Measurements from ENCODE around the gene WNT8B. TPM values are rescaled to one million over a fixed set of nuclear protein-coding genes. Genes with fewer than 3 reads are reported as not detected.

WNT8B gene
- total RNA-seq, 1 experiment from 2014 or later: 0.14 TPM

DNA sequence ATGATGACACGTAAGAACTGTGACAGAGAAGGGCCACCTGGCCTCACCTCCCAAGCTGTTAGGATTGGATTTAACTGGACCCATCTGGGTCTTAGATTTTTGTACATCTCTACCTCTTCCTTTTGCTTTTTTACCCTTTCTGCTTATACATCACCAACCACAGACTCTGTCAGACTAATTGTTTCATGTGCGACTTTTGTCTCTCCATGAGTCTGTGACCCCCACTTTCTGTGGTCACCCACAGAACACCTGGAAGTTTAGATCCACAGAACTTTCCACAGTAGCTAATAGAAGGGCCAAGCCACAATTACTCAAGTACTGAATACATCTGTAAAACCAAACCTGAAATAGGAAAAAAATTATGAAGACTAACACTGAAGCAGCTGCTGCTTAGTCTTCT, 33.8 kb downstream of the WNT8B start:
- Mint-ChIP-seq H3K36me3 (ENCODE audit: insufficient read depth, unreplicated experiment) (no peaks in the 10 kb centered on the region), H3K27ac (ENCODE audit: unreplicated experiment) (no peak overlapping the region), H3K27me3 (ENCODE audit: insufficient read depth, unreplicated experiment) (no peaks in the 10 kb centered on the region), H3K9me3 (ENCODE audit: unreplicated experiment) (no peaks in the 10 kb centered on the region), H3K4me3 (ENCODE audit: unreplicated experiment) (no peak overlapping the region), H3K4me1 (ENCODE audit: low read depth, unreplicated experiment) (no peaks in the 10 kb centered on the region)
- Histone ChIP-seq H3K4me3 (ENCODE audit: low read depth, low read length) (no peak overlapping the region), H3K9me3 (no peaks in the 10 kb centered on the region), H3K36me3 (ENCODE audit: control insufficient read depth, insufficient read depth, low read length) (no peaks in the 10 kb centered on the region; the same call in 1 of the 2 replicates), H3K27me3 (replicated peaks; ENCODE audit: control insufficient read depth, insufficient read depth, low read length) (no peaks in the 10 kb centered on the region), H3K4me1 (no peaks in the 10 kb centered on the region)
- TF ChIP-seq, protein P1, sequence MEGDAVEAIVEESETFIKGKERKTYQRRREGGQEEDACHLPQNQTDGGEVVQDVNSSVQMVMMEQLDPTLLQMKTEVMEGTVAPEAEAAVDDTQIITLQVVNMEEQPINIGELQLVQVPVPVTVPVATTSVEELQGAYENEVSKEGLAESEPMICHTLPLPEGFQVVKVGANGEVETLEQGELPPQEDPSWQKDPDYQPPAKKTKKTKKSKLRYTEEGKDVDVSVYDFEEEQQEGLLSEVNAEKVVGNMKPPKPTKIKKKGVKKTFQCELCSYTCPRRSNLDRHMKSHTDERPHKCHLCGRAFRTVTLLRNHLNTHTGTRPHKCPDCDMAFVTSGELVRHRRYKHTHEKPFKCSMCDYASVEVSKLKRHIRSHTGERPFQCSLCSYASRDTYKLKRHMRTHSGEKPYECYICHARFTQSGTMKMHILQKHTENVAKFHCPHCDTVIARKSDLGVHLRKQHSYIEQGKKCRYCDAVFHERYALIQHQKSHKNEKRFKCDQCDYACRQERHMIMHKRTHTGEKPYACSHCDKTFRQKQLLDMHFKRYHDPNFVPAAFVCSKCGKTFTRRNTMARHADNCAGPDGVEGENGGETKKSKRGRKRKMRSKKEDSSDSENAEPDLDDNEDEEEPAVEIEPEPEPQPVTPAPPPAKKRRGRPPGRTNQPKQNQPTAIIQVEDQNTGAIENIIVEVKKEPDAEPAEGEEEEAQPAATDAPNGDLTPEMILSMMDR (IDR thresholded peaks at IDR 0.05; ENCODE audit: insufficient read depth in 1 of 2, low read depth in 1 of 2, low read length in 1 of 2, severe bottlenecking in 1 of 2, unreplicated experiment in 1 of 2): no peak
- BruUV-seq (replicated peaks): no TSS peak
- intact Hi-C loops (cut with micrococcal nuclease; ENCODE audit: unreplicated experiment): no loop called here
- ChIA-PET CTCF (interaction anchor here (1.2 to 2.1 kb wide), 2 partner anchors 12 to 22 kb away, joined by 3 to 5 read pairs; no protein-coding TSS in a partner anchor), POLR2A (no interaction called here)
- no peak for DNase-seq

DNA sequence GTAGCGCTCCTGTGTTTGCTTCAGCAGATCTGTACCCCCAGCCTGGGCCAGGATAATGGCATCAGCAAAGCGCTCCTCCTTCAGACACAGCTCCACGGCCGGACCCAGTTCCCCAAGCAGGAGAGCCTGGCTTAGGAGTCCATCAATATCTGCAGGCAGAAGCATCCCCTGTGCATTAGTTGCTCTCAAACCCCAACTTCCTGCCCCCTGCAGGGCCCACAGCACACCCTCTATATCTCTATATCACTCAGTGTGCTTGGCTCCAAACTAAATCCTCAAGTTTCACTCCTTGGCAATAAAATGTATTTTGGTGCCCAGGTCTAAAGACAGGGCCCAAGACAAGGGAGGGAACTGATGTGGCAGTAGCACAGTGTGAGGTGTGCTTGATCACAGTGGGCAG, 35.2 kb downstream of the WNT8B start:
- ChIA-PET CTCF (no interaction called here), POLR2A (no interaction called here)
- Mint-ChIP-seq H3K27me3 (ENCODE audit: insufficient read depth, unreplicated experiment) (no peaks in the 10 kb centered on the region), H3K9me3 (ENCODE audit: unreplicated experiment) (no peaks in the 10 kb centered on the region), H3K27ac (ENCODE audit: unreplicated experiment) (no peak overlapping the region), H3K4me3 (ENCODE audit: unreplicated experiment) (no peak overlapping the region), H3K36me3 (ENCODE audit: insufficient read depth, unreplicated experiment) (no peaks in the 10 kb centered on the region), H3K4me1 (ENCODE audit: low read depth, unreplicated experiment) (no peaks in the 10 kb centered on the region)
- intact Hi-C loops (cut with micrococcal nuclease; ENCODE audit: unreplicated experiment): no loop called here
- Histone ChIP-seq H3K4me1 (peaks cover under 1% of the 10 kb centered on the region; the same call in 1 of the 2 replicates), H3K9me3 (no peaks in the 10 kb centered on the region), H3K36me3 (ENCODE audit: control insufficient read depth, insufficient read depth, low read length) (no peaks in the 10 kb centered on the region; the same call in 1 of the 2 replicates), H3K4me3 (ENCODE audit: low read depth, low read length) (no peak overlapping the region), H3K27me3 (replicated peaks; ENCODE audit: control insufficient read depth, insufficient read depth, low read length) (no peaks in the 10 kb centered on the region)
- TF ChIP-seq, protein P1 (IDR thresholded peaks at IDR 0.05; ENCODE audit: insufficient read depth in 1 of 2, low read depth in 1 of 2, low read length in 1 of 2, severe bottlenecking in 1 of 2, unreplicated experiment in 1 of 2): no peak
- no TSS peak for BruUV-seq (replicated peaks)
- DNase-seq: no peak

DNA sequence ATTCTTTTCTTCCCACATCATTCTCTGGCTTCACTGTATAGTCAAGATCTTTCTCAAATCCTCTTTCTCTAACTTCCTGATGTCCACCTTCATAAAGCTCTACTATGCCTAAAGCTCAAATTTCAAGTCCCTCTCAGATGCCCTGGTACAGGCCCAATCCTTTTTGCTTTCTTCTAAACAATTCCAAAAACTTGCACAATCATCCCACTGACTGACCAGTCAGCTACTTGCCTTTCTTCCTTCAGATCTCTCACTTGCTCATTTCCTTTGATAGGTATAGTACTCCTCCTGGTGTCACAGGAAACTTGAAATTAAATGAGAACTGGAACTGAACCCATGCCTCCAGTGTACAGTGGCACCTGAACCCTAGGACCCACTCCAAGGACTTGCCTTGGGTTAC, 38.6 kb downstream of the WNT8B start:
- H3K4me3 Mint-ChIP-seq (ENCODE audit: unreplicated experiment): no peak overlapping the region
- TF ChIP-seq, protein P1 (IDR thresholded peaks at IDR 0.05; ENCODE audit: insufficient read depth in 1 of 2, low read depth in 1 of 2, low read length in 1 of 2, severe bottlenecking in 1 of 2, unreplicated experiment in 1 of 2): no peak
- H3K27me3 Mint-ChIP-seq (ENCODE audit: insufficient read depth, unreplicated experiment): no peaks in the 10 kb centered on the region
- H3K4me1 Mint-ChIP-seq (ENCODE audit: low read depth, unreplicated experiment): peaks cover 12% of the 10 kb centered on the region
- Histone ChIP-seq H3K4me1 (peaks cover 15% of the 10 kb centered on the region), H3K36me3 (ENCODE audit: control insufficient read depth, insufficient read depth, low read length) (no peaks in the 10 kb centered on the region; the same call in 1 of the 2 replicates), H3K4me3 (ENCODE audit: low read depth, low read length) (no peak overlapping the region), H3K27me3 (replicated peaks; ENCODE audit: control insufficient read depth, insufficient read depth, low read length) (no peaks in the 10 kb centered on the region), H3K9me3 (no peaks in the 10 kb centered on the region)
- BruUV-seq (replicated peaks): no TSS peak
- H3K36me3 Mint-ChIP-seq (ENCODE audit: insufficient read depth, unreplicated experiment): no peaks in the 10 kb centered on the region
- DNase-seq: no peak
- no peaks in the 10 kb centered on the region for H3K9me3 Mint-ChIP-seq (ENCODE audit: unreplicated experiment)
- intact Hi-C loops (cut with micrococcal nuclease; ENCODE audit: unreplicated experiment): no loop called here
- no peak overlapping the region for H3K27ac Mint-ChIP-seq (ENCODE audit: unreplicated experiment)
- POLR2A ChIA-PET: interaction anchor here (1.0 kb wide), 1 partner anchor 17 kb away, joined by 3 read pairs; no protein-coding TSS in a partner anchor
- CTCF ChIA-PET: no interaction called here

All from Caco-2 (cell line).